Endodermal cell (in vitro differentiated cells): Measurements from ENCODE around the gene KPNA3. TPM values are rescaled to one million over a fixed set of nuclear protein-coding genes. Genes with fewer than 3 reads are reported as not detected.
A peak's percentile ranks its signal among the peaks of the same experiment; 100 is the strongest.

Source experiments
- DNase-seq: peaks from one replicate; pipeline ENCODE4 v3.0.0-alpha.2; 2017
- H3K27ac ChIP-seq: 2 replicates; pipeline ENCODE4 v1.5.1; 2013; ENCODE audit warnings: mild to moderate bottlenecking, low read depth, low read length, moderate library complexity
- H3K27me3 ChIP-seq: 2 replicates; pipeline ENCODE4 v1.6.1; 2013; ENCODE audit warnings: mild to moderate bottlenecking, low read length, moderate library complexity; ENCODE audit not compliant: insufficient read depth, control insufficient read depth, poor library complexity, severe bottlenecking
- H3K36me3 ChIP-seq: 2 replicates; pipeline ENCODE4 v1.7.0; 2013; ENCODE audit warnings: mild to moderate bottlenecking, low read length, moderate library complexity; ENCODE audit not compliant: control insufficient read depth, insufficient read depth
- H3K4me1 ChIP-seq: one replicate; pipeline ENCODE4 v1.7.0; 2013; ENCODE audit warnings: low read length; ENCODE audit not compliant: control insufficient read depth, insufficient read depth
- H3K4me3 ChIP-seq: 2 replicates; pipeline ENCODE4 v1.5.1; 2013; ENCODE audit warnings: mild to moderate bottlenecking, low read length, moderate library complexity
- H3K9ac ChIP-seq: 2 replicates; pipeline ENCODE4 v1.6.1; 2013; ENCODE audit warnings: mild to moderate bottlenecking, low read length, moderate library complexity; ENCODE audit not compliant: poor library complexity, severe bottlenecking; ENCODE audit errors: extremely low read depth
- H3K9me3 ChIP-seq: 2 replicates; pipeline ENCODE4 v1.6.1; 2013; ENCODE audit warnings: mild to moderate bottlenecking, low read length, moderate library complexity; ENCODE audit not compliant: control insufficient read depth
- H3K27ac Mint-ChIP-seq: 2 replicates; pipeline ENCODE4 v1.8.0; 2020; ENCODE audit warnings: mixed read lengths
- H3K27me3 Mint-ChIP-seq: 2 replicates; pipeline ENCODE4 v1.8.0; 2021; ENCODE audit warnings: mild to moderate bottlenecking, mixed read lengths; ENCODE audit not compliant: insufficient read depth
- H3K36me3 Mint-ChIP-seq: 2 replicates; pipeline ENCODE4 v1.8.0; 2020; ENCODE audit warnings: low read depth, mixed read lengths
- H3K4me1 Mint-ChIP-seq: 2 replicates; pipeline ENCODE4 v1.8.0; 2020; ENCODE audit warnings: mixed read lengths
- H3K4me3 Mint-ChIP-seq: 2 replicates; pipeline ENCODE4 v1.8.0; 2020; ENCODE audit warnings: mild to moderate bottlenecking, moderate library complexity, mixed read lengths
- H3K9me3 Mint-ChIP-seq: 2 replicates; pipeline ENCODE4 v1.8.0; 2020; ENCODE audit warnings: mild to moderate bottlenecking, mixed read lengths
- WGBS, 2 experiments: methylation state at CpG; one replicate each; pipeline versions ENCODE4 v1.1.5 to v1.1.7; 2013; ENCODE audit warnings: missing lambda C conversion rate in 2 of 2, mixed read lengths in 1 of 2; ENCODE audit not compliant: insufficient coverage in 1 of 2, insufficient read length in 1 of 2; 5-methylcytosine and 5-hydroxymethylcytosine counted together
- total RNA-seq, 2 donors: library from RNA; stranded (reverse); fragmentation: NEBNext Ultra II Directional in 1 of 2; extraction: Animal tissue kit (Norgen Biotek cat#: 25700) in 1 of 2; gene quantifications; 2 replicates in 1 of 2; 3 replicates in 1 of 2; pipeline ENCODE4 v1.2.1, GENCODE V29; 2021
- TF ChIP-seq, protein P1 (sequence below): fragments of 200-600 bp; sonication (generic); conservative IDR thresholded peaks from 2 replicates; pipeline ENCODE4 v1.5.0; 2021; ENCODE audit warnings: antibody characterized with exemption, mild to moderate bottlenecking

The KPNA3 gene
- total RNA-seq, 2 donors from 2014 or later: 59.0 to 64.2 TPM

DNA sequence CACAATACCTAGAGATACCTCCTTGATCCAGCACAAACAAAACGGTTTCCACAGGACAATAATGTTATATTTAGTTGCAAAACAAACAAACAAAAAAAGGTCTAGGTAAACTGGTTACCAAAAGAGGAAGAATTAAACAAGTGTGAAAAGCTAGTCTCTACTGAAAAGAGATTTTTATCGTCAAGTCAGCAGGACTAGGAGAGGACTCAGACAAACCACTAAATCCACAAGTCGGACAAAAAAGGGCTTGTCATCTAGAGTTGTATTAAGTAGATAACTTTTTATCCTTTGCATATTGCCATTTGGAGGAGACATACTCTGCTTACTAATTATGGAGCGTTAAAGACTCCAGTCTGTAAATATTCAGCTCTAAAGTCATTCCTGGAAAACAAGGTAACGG, 9.9 kb upstream of the KPNA3 start:
- Mint-ChIP-seq H3K9me3 (peaks cover 2% of the 10 kb centered on the region), H3K4me3 (no peak overlapping the region), H3K27me3 (peaks cover 1% of the 10 kb centered on the region), H3K27ac (no peak overlapping the region), H3K36me3 (no peaks in the 10 kb centered on the region), H3K4me1 (no peaks in the 10 kb centered on the region)
- Histone ChIP-seq H3K36me3 (no peaks in the 10 kb centered on the region), H3K27me3 (no peaks in the 10 kb centered on the region), H3K4me3 (no peak overlapping the region), H3K27ac (no peak overlapping the region), H3K4me1 (peaks cover 2% of the 10 kb centered on the region), H3K9ac (no peak overlapping the region), H3K9me3 (no peaks in the 10 kb centered on the region)
- no peak for DNase-seq
- 95 to 100% methylated on average over 1 to 4 of the region's 5 CpGs for WGBS, 2 experiments
- TF ChIP-seq, protein P1, sequence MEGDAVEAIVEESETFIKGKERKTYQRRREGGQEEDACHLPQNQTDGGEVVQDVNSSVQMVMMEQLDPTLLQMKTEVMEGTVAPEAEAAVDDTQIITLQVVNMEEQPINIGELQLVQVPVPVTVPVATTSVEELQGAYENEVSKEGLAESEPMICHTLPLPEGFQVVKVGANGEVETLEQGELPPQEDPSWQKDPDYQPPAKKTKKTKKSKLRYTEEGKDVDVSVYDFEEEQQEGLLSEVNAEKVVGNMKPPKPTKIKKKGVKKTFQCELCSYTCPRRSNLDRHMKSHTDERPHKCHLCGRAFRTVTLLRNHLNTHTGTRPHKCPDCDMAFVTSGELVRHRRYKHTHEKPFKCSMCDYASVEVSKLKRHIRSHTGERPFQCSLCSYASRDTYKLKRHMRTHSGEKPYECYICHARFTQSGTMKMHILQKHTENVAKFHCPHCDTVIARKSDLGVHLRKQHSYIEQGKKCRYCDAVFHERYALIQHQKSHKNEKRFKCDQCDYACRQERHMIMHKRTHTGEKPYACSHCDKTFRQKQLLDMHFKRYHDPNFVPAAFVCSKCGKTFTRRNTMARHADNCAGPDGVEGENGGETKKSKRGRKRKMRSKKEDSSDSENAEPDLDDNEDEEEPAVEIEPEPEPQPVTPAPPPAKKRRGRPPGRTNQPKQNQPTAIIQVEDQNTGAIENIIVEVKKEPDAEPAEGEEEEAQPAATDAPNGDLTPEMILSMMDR: no peak

- no peaks in the 10 kb centered on the region for H3K9me3 ChIP-seq
- H3K36me3 ChIP-seq: no peaks in the 10 kb centered on the region
- peak overlapping the region; percentile 98 for H3K4me3 ChIP-seq
- H3K27me3 ChIP-seq: no peaks in the 10 kb centered on the region
- Mint-ChIP-seq H3K27me3 (peaks cover 3% of the 10 kb centered on the region), H3K4me3 (peak overlapping the region; percentile 93), H3K36me3 (peaks cover 13% of the 10 kb centered on the region), H3K9me3 (no peaks in the 10 kb centered on the region), H3K27ac (peak overlapping the region; percentile 96), H3K4me1 (peaks cover 29% of the 10 kb centered on the region)
- WGBS, 2 experiments: 0% methylated on average over 18 to 97 of the region's 98 CpGs
- TF ChIP-seq, protein P1: no peak
- DNase-seq: peak; percentile 79
- H3K4me1 ChIP-seq: peaks cover 2% of the 10 kb centered on the region
- peak overlapping the region; percentile 59 for H3K9ac ChIP-seq
- peak overlapping the region; percentile 98 for H3K27ac ChIP-seq
Observed at GRCh38 chr13:49791711-49792549, 552 bp downstream of the KPNA3 start.

DNA sequence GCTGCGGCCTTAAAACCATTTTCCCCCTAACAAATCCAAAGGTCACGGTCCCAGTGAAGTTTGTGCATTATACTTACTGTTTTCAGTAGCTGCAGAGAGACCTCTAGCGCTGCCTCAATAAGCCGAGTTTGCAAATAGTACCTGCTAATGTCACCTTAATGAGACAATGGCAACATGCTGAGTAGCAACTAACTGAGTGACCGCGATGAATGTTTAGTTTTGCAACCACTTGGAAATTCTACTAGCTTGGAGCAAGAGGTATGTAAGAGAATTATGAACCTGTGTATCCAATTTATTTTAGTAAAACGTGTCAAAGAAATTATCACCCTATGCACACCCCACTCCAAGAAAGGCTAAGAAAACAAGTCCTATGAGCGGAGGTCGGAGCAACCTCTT, 1.2 kb downstream of the KPNA3 start:
- WGBS, 2 experiments: 5 to 7% methylated on average over 9 of the region's 9 CpGs
- no peaks in the 10 kb centered on the region for H3K36me3 ChIP-seq
- peaks cover 13% of the 10 kb centered on the region for H3K36me3 Mint-ChIP-seq
- peak; percentile 69 for DNase-seq
- H3K4me3 Mint-ChIP-seq: peak overlapping the region; percentile 93
- H3K4me1 ChIP-seq: peaks cover 2% of the 10 kb centered on the region
- peak overlapping the region; percentile 98 for H3K27ac ChIP-seq
- no peaks in the 10 kb centered on the region for H3K27me3 ChIP-seq
- no peaks in the 10 kb centered on the region for H3K9me3 Mint-ChIP-seq
- H3K27me3 Mint-ChIP-seq: peaks cover 3% of the 10 kb centered on the region
- peaks cover 35% of the 10 kb centered on the region for H3K4me1 Mint-ChIP-seq
- no peaks in the 10 kb centered on the region for H3K9me3 ChIP-seq
- peak overlapping the region; percentile 59 for H3K9ac ChIP-seq
- TF ChIP-seq, protein P1: no peak
- H3K4me3 ChIP-seq: peak overlapping the region; percentile 98
- peak overlapping the region; percentile 96 for H3K27ac Mint-ChIP-seq
